Tibial artery (tissue), 4 donors: ENCODE measurements around the gene ZPR1.

ENCODE experiments used
- DNase-seq, 2 donors: peaks; one replicate each; pipeline ENCODE4 v3.0.0-alpha.2; 2019
- H3K27ac ChIP-seq, 2 donors: fragments of 200-600 bp; sonication (generic) in 1 of 2; 1 replicate in 1 of 2; 2 replicates in 1 of 2; pipeline ENCODE4 v1.5.1; 2018 to 2019; ENCODE audit warnings: mild to moderate bottlenecking in 1 of 2
- H3K27me3 ChIP-seq, 2 donors: fragments of 200-600 bp; sonication (generic) in 1 of 2; one replicate each; pipeline versions ENCODE4 v1.5.1 to v1.6.0; 2016 to 2019
- H3K36me3 ChIP-seq, 3 donors: fragments of 200-600 bp; sonication (generic) in 2 of 3; one replicate each; pipeline ENCODE4 v1.5.1; 2016 to 2019; ENCODE audit warnings: mild to moderate bottlenecking in 2 of 3
- H3K4me1 ChIP-seq, 4 donors: fragments of 200-600 bp; sonication (generic) in 2 of 4; 1 replicate in 3 of 4; 2 replicates in 1 of 4; pipeline ENCODE4 v1.5.1; 2016 to 2019
- H3K4me3 ChIP-seq, 2 donors: fragments of 200-600 bp; sonication (generic) in 1 of 2; 1 replicate in 1 of 2; 2 replicates in 1 of 2; pipeline ENCODE4 v1.5.1; 2018 to 2019; ENCODE audit warnings: mild to moderate bottlenecking in 2 of 2
- H3K9me3 ChIP-seq, 3 donors: fragments of 200-600 bp; sonication (generic) in 1 of 3; one replicate each; pipeline ENCODE4 v1.5.1; 2016 to 2019
- CTCF ChIP-seq, 2 experiments: fragments of 200-600 bp in 1 of 2; fragments of 450-650 bp in 1 of 2; IDR thresholded peaks; one replicate each; pipeline ENCODE4 v1.5.1; 2017 to 2019; ENCODE audit warnings: antibody characterized with exemption in 2 of 2, mild to moderate bottlenecking in 1 of 2, moderate library complexity in 1 of 2
- intact Hi-C: fragments of 100-400 bp; cut with DNase I; formaldehyde crosslinking; loops from one replicate; pipeline ENCODE4 v1.15.0; 2023; ENCODE audit warnings: low total_unique reads

ZPR1 gene

GRCh38 chr11:116733969-116734508, 53.8 kb downstream of the ZPR1 start:
- intact Hi-C loops: no loop called here
- peaks cover 0 to 33% of the 10 kb centered on the region in 2 donors for H3K27me3 ChIP-seq
- no peaks in the 10 kb centered on the region for H3K4me1 ChIP-seq
- H3K9me3 ChIP-seq: no peaks in the 10 kb centered on the region
- DNase-seq: peak in 1 of 2 donors; percentile 10
- H3K36me3 ChIP-seq: peaks cover 0 to 6% (median 0%) of the 10 kb centered on the region in 3 donors
- H3K27ac ChIP-seq: no peak overlapping the region
- H3K4me3 ChIP-seq: no peak overlapping the region
- TF ChIP-seq CTCF (IDR thresholded peaks at IDR 0.05): no peak

- H3K27me3 ChIP-seq: peaks cover 0 to 33% of the 10 kb centered on the region in 2 donors
- H3K4me1 ChIP-seq: no peaks in the 10 kb centered on the region
- H3K9me3 ChIP-seq: no peaks in the 10 kb centered on the region
- no peak for TF ChIP-seq CTCF (IDR thresholded peaks at IDR 0.05)
- peak in 1 of 2 donors; percentile 29 for DNase-seq
- H3K4me3 ChIP-seq: no peak overlapping the region
- H3K36me3 ChIP-seq: no peaks in the 10 kb centered on the region
- intact Hi-C loops: no loop called here
- H3K27ac ChIP-seq: no peak overlapping the region
Observed at GRCh38 chr11:116733043-116733755, 54.6 kb downstream of the ZPR1 start.

GRCh38 chr11:116732271-116733042, 55.4 kb downstream of the ZPR1 start:
- H3K36me3 ChIP-seq: no peaks in the 10 kb centered on the region
- H3K4me3 ChIP-seq: no peak overlapping the region
- peak; percentile 64 to 72 for TF ChIP-seq CTCF (IDR thresholded peaks at IDR 0.05)
- no peak overlapping the region for H3K27ac ChIP-seq
- H3K4me1 ChIP-seq: no peaks in the 10 kb centered on the region
- intact Hi-C loops: no loop called here
- DNase-seq: peak; percentile 38 to 68
- H3K9me3 ChIP-seq: no peaks in the 10 kb centered on the region
- H3K27me3 ChIP-seq: peaks cover 0 to 33% of the 10 kb centered on the region in 2 donors

GRCh38 chr11:116731821-116732220, 56.0 kb downstream of the ZPR1 start:
- intact Hi-C loops: no loop called here
- H3K4me3 ChIP-seq: no peak overlapping the region
- DNase-seq: peak in 1 of 2 donors; percentile 45

More at GRCh38 chr11:116731821-116732220, 56.0 kb downstream of the ZPR1 start:
- H3K9me3 ChIP-seq: no peaks in the 10 kb centered on the region
- H3K27ac ChIP-seq: no peak overlapping the region
- no peaks in the 10 kb centered on the region for H3K4me1 ChIP-seq
- no peaks in the 10 kb centered on the region for H3K36me3 ChIP-seq
- H3K27me3 ChIP-seq: peaks cover 0 to 36% of the 10 kb centered on the region in 2 donors
- TF ChIP-seq CTCF (IDR thresholded peaks at IDR 0.05): no peak
